ENCODE data around the gene CGGBP1.

The CGGBP1 gene

DNA sequence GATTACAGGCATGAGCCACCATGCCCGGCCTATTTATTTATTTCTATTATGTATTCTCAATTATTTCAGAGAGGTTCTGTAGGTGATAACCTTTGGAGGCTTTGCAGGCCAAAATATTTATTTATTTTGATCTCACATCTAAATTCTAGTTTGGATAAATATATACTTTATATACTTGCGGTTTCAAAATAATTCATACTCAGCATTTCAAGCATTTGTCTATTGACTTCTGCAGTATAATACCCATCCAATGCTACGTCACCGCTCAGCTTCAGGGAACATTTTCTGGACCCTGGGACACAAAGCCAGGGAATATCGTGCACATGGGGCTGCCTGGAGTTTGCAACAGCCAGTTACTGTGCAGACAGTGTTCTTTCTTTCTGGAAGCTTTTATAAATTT lies 22.6 kb downstream of the CGGBP1 start:
- no peak overlapping the region for H3K4me3 ChIP-seq (ENCODE audit: low read length)
- TF ChIP-seq, protein P1, sequence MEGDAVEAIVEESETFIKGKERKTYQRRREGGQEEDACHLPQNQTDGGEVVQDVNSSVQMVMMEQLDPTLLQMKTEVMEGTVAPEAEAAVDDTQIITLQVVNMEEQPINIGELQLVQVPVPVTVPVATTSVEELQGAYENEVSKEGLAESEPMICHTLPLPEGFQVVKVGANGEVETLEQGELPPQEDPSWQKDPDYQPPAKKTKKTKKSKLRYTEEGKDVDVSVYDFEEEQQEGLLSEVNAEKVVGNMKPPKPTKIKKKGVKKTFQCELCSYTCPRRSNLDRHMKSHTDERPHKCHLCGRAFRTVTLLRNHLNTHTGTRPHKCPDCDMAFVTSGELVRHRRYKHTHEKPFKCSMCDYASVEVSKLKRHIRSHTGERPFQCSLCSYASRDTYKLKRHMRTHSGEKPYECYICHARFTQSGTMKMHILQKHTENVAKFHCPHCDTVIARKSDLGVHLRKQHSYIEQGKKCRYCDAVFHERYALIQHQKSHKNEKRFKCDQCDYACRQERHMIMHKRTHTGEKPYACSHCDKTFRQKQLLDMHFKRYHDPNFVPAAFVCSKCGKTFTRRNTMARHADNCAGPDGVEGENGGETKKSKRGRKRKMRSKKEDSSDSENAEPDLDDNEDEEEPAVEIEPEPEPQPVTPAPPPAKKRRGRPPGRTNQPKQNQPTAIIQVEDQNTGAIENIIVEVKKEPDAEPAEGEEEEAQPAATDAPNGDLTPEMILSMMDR (conservative IDR thresholded peaks at IDR 0.05; ENCODE audit: low read depth, low read length), result no peak
- DNase-seq (ENCODE audit: low read depth), result no peak

- no peak overlapping the region for H3K4me3 ChIP-seq (ENCODE audit: low read length)
- TF ChIP-seq, protein P1 (conservative IDR thresholded peaks at IDR 0.05; ENCODE audit: low read depth, low read length), result no peak
- DNase-seq (ENCODE audit: low read depth), result no peak
These were observed 24.1 kb downstream of the CGGBP1 start for GRCh38 chr3:88034491-88035275.

GRCh38 chr3:88033808-88034207 lies 25.0 kb downstream of the CGGBP1 start:
- TF ChIP-seq, protein P1 (conservative IDR thresholded peaks at IDR 0.05; ENCODE audit: low read depth, low read length), result no peak
- H3K4me3 ChIP-seq (ENCODE audit: low read length), result no peak overlapping the region

DNA sequence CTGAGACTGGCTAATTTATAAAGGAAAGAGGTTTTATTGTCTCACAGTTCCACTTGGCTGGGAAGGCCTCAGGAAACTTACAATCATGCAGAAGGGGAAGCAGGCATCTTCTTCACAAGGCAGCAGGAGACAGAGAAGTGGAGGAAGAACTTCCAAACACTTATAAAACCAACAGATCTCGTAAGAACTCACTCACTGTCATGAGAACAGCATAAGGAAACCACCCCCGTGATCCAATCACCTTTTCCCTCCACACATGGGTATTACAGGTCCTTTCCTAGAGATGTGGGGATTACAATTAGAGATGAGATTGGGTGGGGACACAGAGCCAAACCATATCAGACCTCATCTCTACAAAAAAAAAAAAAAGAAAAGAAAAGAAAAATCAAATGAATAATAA lies 25.7 kb downstream of the CGGBP1 start:
- DNase-seq (ENCODE audit: low read depth), result no peak
- TF ChIP-seq, protein P1 (conservative IDR thresholded peaks at IDR 0.05; ENCODE audit: low read depth, low read length), result no peak
- no peak overlapping the region for H3K4me3 ChIP-seq (ENCODE audit: low read length)

More at GRCh38 chr3:88033808-88034207, 25.0 kb downstream of the CGGBP1 start:
- DNase-seq (ENCODE audit: low read depth), result no peak

DNA sequence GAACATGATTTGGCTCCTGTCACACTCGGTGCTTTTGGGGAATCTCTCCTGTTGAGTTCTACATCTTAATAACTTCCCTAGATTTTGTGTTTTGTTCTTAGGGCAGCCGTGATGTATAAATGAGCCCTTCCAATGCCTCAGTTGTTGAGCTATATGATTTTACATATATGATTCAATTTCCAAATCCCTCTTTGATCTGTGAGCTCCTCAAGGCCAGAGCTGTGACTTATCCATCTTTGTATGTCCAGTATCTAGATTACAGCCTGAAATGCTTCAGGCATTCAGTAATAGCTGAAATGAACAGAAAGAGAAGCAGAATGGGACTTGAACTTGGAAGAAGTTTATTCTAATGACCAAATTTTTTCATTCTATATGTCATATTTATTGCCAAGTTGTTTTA lies 26.6 kb downstream of the CGGBP1 start:
- no peak for DNase-seq (ENCODE audit: low read depth)
- peak overlapping the region; percentile 29 for H3K4me3 ChIP-seq (ENCODE audit: low read length)
- TF ChIP-seq, protein P1 (conservative IDR thresholded peaks at IDR 0.05; ENCODE audit: low read depth, low read length), result no peak

GRCh38 chr3:88031642-88032077 lies 27.1 kb downstream of the CGGBP1 start:
- no peak for DNase-seq (ENCODE audit: low read depth)
- TF ChIP-seq, protein P1 (conservative IDR thresholded peaks at IDR 0.05; ENCODE audit: low read depth, low read length), result no peak
- H3K4me3 ChIP-seq (ENCODE audit: low read length), result peak overlapping the region; percentile 29

- TF ChIP-seq, protein P1 (conservative IDR thresholded peaks at IDR 0.05; ENCODE audit: low read depth, low read length), result no peak
- no peak overlapping the region for H3K4me3 ChIP-seq (ENCODE audit: low read length)
- no peak for DNase-seq (ENCODE audit: low read depth)
These were observed 28.6 kb downstream of the CGGBP1 start for GRCh38 chr3:88030210-88030609.

All from retinal pigment epithelial cell (primary cell).